Large intestine (tissue), 3 donors: ENCODE results near the gene NDRG3. TPM values are rescaled to one million over a fixed set of nuclear protein-coding genes. Genes with fewer than 3 reads are reported as not detected.

Source experiments
- DNase-seq, 2 donors: peaks; one replicate each; pipeline versions ENCODE4 v3.0.0 to v3.0.0-alpha.2; 2013
- H3K27ac ChIP-seq: one replicate; pipeline ENCODE4 v1.5.1; 2013; ENCODE audit warnings: low read length
- H3K27me3 ChIP-seq: 2 replicates; pipeline ENCODE4 v1.6.1; 2013; ENCODE audit warnings: low read length; ENCODE audit not compliant: control insufficient read depth, insufficient read depth
- H3K36me3 ChIP-seq: 2 replicates; pipeline ENCODE4 v1.6.1; 2013; ENCODE audit warnings: low read length; ENCODE audit not compliant: control insufficient read depth, insufficient read depth
- H3K4me1 ChIP-seq: one replicate; pipeline ENCODE4 v1.6.1; 2013; ENCODE audit warnings: low read length; ENCODE audit not compliant: control insufficient read depth, insufficient read depth
- H3K4me3 ChIP-seq: one replicate; pipeline ENCODE4 v1.5.1; 2013; ENCODE audit warnings: low read length
- H3K9me3 ChIP-seq: one replicate; pipeline ENCODE4 v1.6.1; 2013; ENCODE audit warnings: mild to moderate bottlenecking, low read depth, low read length, moderate library complexity; ENCODE audit not compliant: control insufficient read depth
- WGBS: methylation state at CpG from one replicate; pipeline ENCODE4 v1.1.5; 2013; ENCODE audit warnings: low lambda C conversion rate; ENCODE audit not compliant: insufficient coverage; 5-methylcytosine and 5-hydroxymethylcytosine counted together
- polyA plus RNA-seq: library from polyadenylated mRNA; unstranded; fragments of 120-200 nt; gene quantifications from one replicate; pipeline ENCODE4 v1.2.1, GENCODE V29; 2013

Gene NDRG3
- polyA plus RNA-seq, 1 donor: 18.3 TPM

GRCh38 chr20:36634342-36634741 is 111.5 kb downstream of the NDRG3 start:
- H3K27ac ChIP-seq: no peak overlapping the region
- H3K4me3 ChIP-seq: no peak overlapping the region
- no CpG with 5 or more reads among the region's 11 CpGs for WGBS
- no peaks in the 10 kb centered on the region for H3K4me1 ChIP-seq
- H3K27me3 ChIP-seq: no peaks in the 10 kb centered on the region
- no peaks in the 10 kb centered on the region for H3K36me3 ChIP-seq
- no peak for DNase-seq
- H3K9me3 ChIP-seq: no peaks in the 10 kb centered on the region

DNA sequence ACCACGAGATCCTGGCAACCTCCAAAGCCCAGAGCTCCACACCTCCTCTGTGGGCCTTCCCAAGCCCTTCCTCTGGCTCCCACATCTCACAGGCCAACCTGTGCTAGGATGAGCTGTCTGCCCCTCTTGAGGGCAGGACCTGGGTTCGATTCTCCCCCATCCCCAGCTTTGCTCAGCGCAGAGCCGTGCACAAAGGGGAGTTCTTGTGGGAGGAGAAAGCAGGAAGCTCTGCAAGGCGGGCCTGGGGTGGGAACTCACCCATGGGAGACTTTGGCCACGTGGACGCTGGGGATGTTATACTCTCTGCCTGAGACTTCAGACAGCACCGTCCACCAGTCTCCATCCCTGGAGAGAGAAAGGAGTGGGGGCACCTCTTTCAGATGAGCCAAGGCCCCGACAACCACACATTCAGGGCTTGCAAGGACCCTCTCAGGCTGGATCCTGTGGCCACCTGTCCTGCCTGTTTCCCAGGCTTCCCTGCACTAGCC is 112.6 kb downstream of the NDRG3 start:
- no peaks in the 10 kb centered on the region for H3K27me3 ChIP-seq
- no peaks in the 10 kb centered on the region for H3K4me1 ChIP-seq
- H3K36me3 ChIP-seq: no peaks in the 10 kb centered on the region
- WGBS: no CpG with 5 or more reads among the region's 9 CpGs
- no peak overlapping the region for H3K27ac ChIP-seq
- no peak overlapping the region for H3K4me3 ChIP-seq
- no peak for DNase-seq
- no peaks in the 10 kb centered on the region for H3K9me3 ChIP-seq

- WGBS: no CpG with 5 or more reads among the region's 14 CpGs
- Histone ChIP-seq H3K27ac (no peak overlapping the region), H3K4me1 (no peaks in the 10 kb centered on the region), H3K9me3 (no peaks in the 10 kb centered on the region), H3K27me3 (no peaks in the 10 kb centered on the region), H3K4me3 (no peak overlapping the region), H3K36me3 (no peaks in the 10 kb centered on the region)
- no peak for DNase-seq
Measured at GRCh38 chr20:36632487-36633284, 113.2 kb downstream of the NDRG3 start.

GRCh38 chr20:36632147-36632486 is 113.8 kb downstream of the NDRG3 start:
- Histone ChIP-seq H3K36me3 (no peaks in the 10 kb centered on the region), H3K27ac (no peak overlapping the region), H3K4me1 (no peaks in the 10 kb centered on the region), H3K4me3 (no peak overlapping the region), H3K27me3 (no peaks in the 10 kb centered on the region), H3K9me3 (no peaks in the 10 kb centered on the region)
- WGBS: no CpG with 5 or more reads among the region's 3 CpGs
- DNase-seq: no peak

DNA sequence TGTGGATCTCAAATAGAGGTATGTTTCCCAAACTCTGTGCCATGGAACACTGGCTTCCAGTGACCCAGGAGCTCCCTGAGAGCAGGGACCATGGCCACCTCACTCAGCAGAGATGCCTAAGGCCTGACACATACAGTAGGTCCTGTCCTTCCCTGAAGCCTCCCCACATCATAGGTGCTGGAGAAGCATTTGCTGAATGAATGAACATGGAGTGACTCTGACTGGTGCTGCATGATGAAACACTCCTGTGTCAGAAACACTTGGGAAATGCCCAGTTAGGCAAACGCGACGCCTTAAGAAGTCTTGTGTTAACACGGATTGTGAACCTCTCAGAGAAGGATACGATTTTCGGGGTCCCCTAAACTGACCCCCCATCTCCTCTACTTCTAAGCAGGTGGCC is 114.2 kb downstream of the NDRG3 start:
- DNase-seq: no peak
- H3K4me1 ChIP-seq: no peaks in the 10 kb centered on the region
- H3K27me3 ChIP-seq: no peaks in the 10 kb centered on the region
- H3K36me3 ChIP-seq: no peaks in the 10 kb centered on the region
- no peak overlapping the region for H3K27ac ChIP-seq
- WGBS: no CpG with 5 or more reads among the region's 6 CpGs
- no peaks in the 10 kb centered on the region for H3K9me3 ChIP-seq
- no peak overlapping the region for H3K4me3 ChIP-seq

GRCh38 chr20:36629719-36630681 is 115.9 kb downstream of the NDRG3 start:
- no CpG with 5 or more reads among the region's 15 CpGs for WGBS
- H3K4me1 ChIP-seq: no peaks in the 10 kb centered on the region
- H3K9me3 ChIP-seq: no peaks in the 10 kb centered on the region
- no peaks in the 10 kb centered on the region for H3K36me3 ChIP-seq
- H3K27me3 ChIP-seq: no peaks in the 10 kb centered on the region
- no peak overlapping the region for H3K27ac ChIP-seq
- H3K4me3 ChIP-seq: no peak overlapping the region
- DNase-seq: no peak

DNA sequence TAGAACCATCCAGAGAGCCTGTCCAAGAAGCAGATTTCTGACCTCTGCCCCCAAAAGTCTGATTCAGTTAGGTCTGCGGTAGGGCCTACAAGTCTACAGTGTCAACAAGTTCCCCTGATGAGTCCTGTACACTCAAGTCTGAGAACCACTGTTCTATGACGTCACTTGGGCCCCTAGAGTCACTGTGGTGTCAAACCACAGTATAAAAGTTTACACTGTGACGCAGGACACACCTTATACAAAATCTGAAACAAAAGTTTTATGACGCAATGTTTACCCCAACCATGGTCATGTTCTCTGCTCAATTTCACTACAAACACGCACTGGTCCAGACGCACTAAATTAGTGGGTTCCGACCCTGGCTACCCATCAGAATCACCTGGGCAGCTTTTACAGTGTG is 117.8 kb downstream of the NDRG3 start:
- Histone ChIP-seq H3K27ac (no peak overlapping the region), H3K9me3 (no peaks in the 10 kb centered on the region), H3K36me3 (no peaks in the 10 kb centered on the region), H3K27me3 (no peaks in the 10 kb centered on the region), H3K4me3 (no peak overlapping the region), H3K4me1 (no peaks in the 10 kb centered on the region)
- DNase-seq: no peak
- no CpG with 5 or more reads among the region's 7 CpGs for WGBS

DNA sequence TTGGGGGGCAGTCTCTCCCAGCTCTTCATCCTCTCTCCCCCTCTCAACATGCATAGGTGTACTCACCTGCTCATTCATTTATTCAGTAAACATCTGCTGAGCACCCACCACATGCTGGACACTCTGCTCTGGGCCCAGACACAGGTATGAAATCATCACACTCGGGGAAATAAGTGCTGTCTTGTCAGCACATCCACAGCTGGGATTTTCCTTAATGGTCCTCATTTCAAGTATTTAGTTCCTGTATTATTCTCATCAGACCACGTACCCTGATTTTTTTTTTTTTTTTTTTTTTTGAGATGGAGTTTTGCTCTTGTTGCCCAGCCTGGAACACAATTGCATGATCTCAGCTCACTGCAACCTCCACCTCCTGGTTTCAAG is 121.0 kb downstream of the NDRG3 start:
- DNase-seq: no peak
- Histone ChIP-seq H3K27me3 (no peaks in the 10 kb centered on the region), H3K4me3 (no peak overlapping the region), H3K9me3 (no peaks in the 10 kb centered on the region), H3K36me3 (no peaks in the 10 kb centered on the region), H3K27ac (no peak overlapping the region), H3K4me1 (no peaks in the 10 kb centered on the region)
- WGBS: 67% methylated on average over 1 of the region's 2 CpGs

GRCh38 chr20:36624068-36624943 is 121.6 kb downstream of the NDRG3 start:
- no peaks in the 10 kb centered on the region for H3K36me3 ChIP-seq
- H3K27me3 ChIP-seq: no peaks in the 10 kb centered on the region
- WGBS: no CpG with 5 or more reads among the region's 14 CpGs
- H3K27ac ChIP-seq: no peak overlapping the region
- no peaks in the 10 kb centered on the region for H3K9me3 ChIP-seq
- H3K4me1 ChIP-seq: no peaks in the 10 kb centered on the region
- no peak for DNase-seq
- H3K4me3 ChIP-seq: no peak overlapping the region

GRCh38 chr20:36623444-36623843 is 122.4 kb downstream of the NDRG3 start:
- H3K4me1 ChIP-seq: no peaks in the 10 kb centered on the region
- H3K27me3 ChIP-seq: no peaks in the 10 kb centered on the region
- no peaks in the 10 kb centered on the region for H3K36me3 ChIP-seq
- H3K27ac ChIP-seq: no peak overlapping the region
- no peak for DNase-seq
- no peaks in the 10 kb centered on the region for H3K9me3 ChIP-seq
- WGBS: 43% methylated on average over 1 of the region's 2 CpGs
- H3K4me3 ChIP-seq: no peak overlapping the region
